HG03095 (cell line): Measurements from ENCODE around the gene NUMB.

Experiments
- ATAC-seq: cut with Tn5 transposase; IDR thresholded peaks from one replicate; pipeline ENCODE4 v1.9.1; 2021; ENCODE audit warnings: moderate library complexity; ENCODE audit not compliant: unreplicated experiment

The NUMB gene

GRCh38 chr14:73248108-73248868 is 210.1 kb downstream of the NUMB start:
- no peak for ATAC-seq

- no peak for ATAC-seq
These were observed 211.8 kb downstream of the NUMB start for GRCh38 chr14:73246387-73247150.

GRCh38 chr14:73245480-73246325 is 212.6 kb downstream of the NUMB start:
- peak; percentile 58 for ATAC-seq

- ATAC-seq = no peak
These were observed 213.6 kb downstream of the NUMB start for GRCh38 chr14:73244541-73245290.

GRCh38 chr14:73243748-73244147 is 214.6 kb downstream of the NUMB start:
- ATAC-seq = no peak

GRCh38 chr14:73243341-73243740 is 215.0 kb downstream of the NUMB start:
- no peak for ATAC-seq

GRCh38 chr14:73242357-73242901 is 215.9 kb downstream of the NUMB start:
- no peak for ATAC-seq

GRCh38 chr14:73241481-73242165 is 216.7 kb downstream of the NUMB start:
- ATAC-seq = no peak

- ATAC-seq = no peak
These were observed 217.4 kb downstream of the NUMB start for GRCh38 chr14:73240816-73241480.

- no peak for ATAC-seq
These were observed 218.7 kb downstream of the NUMB start for GRCh38 chr14:73239393-73240241.

GRCh38 chr14:73238941-73239340 is 219.4 kb downstream of the NUMB start:
- no peak for ATAC-seq

GRCh38 chr14:73238424-73238852 is 219.9 kb downstream of the NUMB start:
- no peak for ATAC-seq

- no peak for ATAC-seq
These were observed 220.4 kb downstream of the NUMB start for GRCh38 chr14:73237786-73238423.

GRCh38 chr14:73237219-73237785 is 221.0 kb downstream of the NUMB start, which contains the start of gene PAPLN:
PAPLN (plus strand) TSS chr14:73237506; CDS start chr14:73239779, 2,273 bp downstream.
- no peak for ATAC-seq

GRCh38 chr14:73236752-73237218 is 221.6 kb downstream of the NUMB start:
- ATAC-seq = no peak

GRCh38 chr14:73236157-73236556 is 222.2 kb downstream of the NUMB start:
- no peak for ATAC-seq

GRCh38 chr14:73235531-73236155 is 222.7 kb downstream of the NUMB start:
- no peak for ATAC-seq
